Measurements from ENCODE around the gene FKBP14. TPM values are rescaled to one million over a fixed set of nuclear protein-coding genes. Genes with fewer than 3 reads are reported as not detected.

The FKBP14 gene
- total RNA-seq, 1 donor from 2014 or later = 20.3 TPM

DNA sequence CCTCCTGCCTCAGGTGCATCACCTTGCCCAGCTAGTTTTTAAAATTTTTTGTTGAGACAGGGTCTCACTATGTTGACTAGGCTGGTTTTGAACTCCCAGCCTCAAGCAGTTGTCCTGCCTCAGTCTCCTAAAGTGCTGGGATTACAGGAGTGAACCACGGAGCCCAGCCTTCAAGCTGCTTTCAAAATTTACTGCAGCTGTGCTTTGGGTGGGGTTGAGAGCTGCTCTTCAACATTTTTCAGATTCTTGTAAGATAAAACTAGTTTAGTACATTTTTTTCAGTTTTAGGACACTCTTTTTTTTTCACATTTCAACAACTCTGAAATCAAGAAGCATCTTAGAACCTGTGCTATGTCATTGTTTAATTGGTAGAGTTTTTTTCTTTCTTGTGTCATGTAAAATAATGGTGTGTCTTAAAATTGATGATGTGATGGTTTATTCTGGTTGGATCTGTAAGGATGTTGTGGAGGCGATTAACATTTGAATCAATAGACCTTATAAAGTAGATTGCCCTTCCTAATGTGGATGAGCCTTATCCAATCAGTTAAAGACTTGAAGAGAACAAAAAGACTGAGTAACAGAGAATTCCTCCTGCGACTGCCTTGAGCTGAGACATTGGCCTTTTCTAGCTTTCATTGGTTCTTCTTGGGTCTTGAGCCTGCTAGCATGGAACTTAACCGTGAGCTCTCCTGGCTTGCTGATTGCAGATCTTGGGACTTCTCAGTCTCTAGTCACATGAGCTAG lies 15.2 kb upstream of the FKBP14 start:
- no peaks in the 10 kb centered on the region for H3K27me3 Mint-ChIP-seq (ENCODE audit: low read depth)
- H3K4me1 Mint-ChIP-seq = peaks cover 18% of the 10 kb centered on the region
- H3K36me3 Mint-ChIP-seq (ENCODE audit: low read depth) = peaks cover 15% of the 10 kb centered on the region
- peak overlapping the region; percentile 54 for H3K27ac Mint-ChIP-seq (ENCODE audit: unreplicated experiment)
- TF ChIP-seq, protein P1, sequence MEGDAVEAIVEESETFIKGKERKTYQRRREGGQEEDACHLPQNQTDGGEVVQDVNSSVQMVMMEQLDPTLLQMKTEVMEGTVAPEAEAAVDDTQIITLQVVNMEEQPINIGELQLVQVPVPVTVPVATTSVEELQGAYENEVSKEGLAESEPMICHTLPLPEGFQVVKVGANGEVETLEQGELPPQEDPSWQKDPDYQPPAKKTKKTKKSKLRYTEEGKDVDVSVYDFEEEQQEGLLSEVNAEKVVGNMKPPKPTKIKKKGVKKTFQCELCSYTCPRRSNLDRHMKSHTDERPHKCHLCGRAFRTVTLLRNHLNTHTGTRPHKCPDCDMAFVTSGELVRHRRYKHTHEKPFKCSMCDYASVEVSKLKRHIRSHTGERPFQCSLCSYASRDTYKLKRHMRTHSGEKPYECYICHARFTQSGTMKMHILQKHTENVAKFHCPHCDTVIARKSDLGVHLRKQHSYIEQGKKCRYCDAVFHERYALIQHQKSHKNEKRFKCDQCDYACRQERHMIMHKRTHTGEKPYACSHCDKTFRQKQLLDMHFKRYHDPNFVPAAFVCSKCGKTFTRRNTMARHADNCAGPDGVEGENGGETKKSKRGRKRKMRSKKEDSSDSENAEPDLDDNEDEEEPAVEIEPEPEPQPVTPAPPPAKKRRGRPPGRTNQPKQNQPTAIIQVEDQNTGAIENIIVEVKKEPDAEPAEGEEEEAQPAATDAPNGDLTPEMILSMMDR (conservative IDR thresholded peaks at IDR 0.05) = no peak
- no peak for DNase-seq (ENCODE audit: low read depth, low spot score)
- peaks cover 4% of the 10 kb centered on the region for H3K9me3 Mint-ChIP-seq
- H3K4me3 Mint-ChIP-seq = no peak overlapping the region

DNA sequence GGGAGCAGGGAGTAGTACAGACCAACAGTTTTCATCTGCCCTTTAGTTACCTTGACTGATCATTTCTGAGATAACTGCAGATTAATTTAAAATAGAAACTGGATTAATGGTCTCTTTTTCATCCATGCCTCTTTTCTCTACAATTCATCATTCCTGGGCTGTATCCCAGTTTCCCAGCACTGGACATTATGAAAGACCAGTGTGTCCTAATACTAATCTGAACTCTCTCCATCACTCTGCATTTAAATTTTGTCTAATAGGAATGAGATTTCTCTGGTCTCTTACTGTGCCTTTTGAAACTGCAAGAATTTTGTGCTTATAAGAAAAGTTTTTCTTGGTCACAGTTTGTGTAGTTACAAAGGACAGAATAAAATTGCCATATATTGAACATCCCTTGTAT lies 14.4 kb upstream of the FKBP14 start:
- Mint-ChIP-seq H3K4me3 (no peak overlapping the region), H3K27me3 (ENCODE audit: low read depth) (no peaks in the 10 kb centered on the region), H3K36me3 (ENCODE audit: low read depth) (peaks cover 14% of the 10 kb centered on the region), H3K27ac (ENCODE audit: unreplicated experiment) (no peak overlapping the region), H3K9me3 (peaks cover 4% of the 10 kb centered on the region), H3K4me1 (peaks cover 18% of the 10 kb centered on the region)
- no peak for DNase-seq (ENCODE audit: low read depth, low spot score)
- TF ChIP-seq, protein P1 (conservative IDR thresholded peaks at IDR 0.05) = no peak

DNA sequence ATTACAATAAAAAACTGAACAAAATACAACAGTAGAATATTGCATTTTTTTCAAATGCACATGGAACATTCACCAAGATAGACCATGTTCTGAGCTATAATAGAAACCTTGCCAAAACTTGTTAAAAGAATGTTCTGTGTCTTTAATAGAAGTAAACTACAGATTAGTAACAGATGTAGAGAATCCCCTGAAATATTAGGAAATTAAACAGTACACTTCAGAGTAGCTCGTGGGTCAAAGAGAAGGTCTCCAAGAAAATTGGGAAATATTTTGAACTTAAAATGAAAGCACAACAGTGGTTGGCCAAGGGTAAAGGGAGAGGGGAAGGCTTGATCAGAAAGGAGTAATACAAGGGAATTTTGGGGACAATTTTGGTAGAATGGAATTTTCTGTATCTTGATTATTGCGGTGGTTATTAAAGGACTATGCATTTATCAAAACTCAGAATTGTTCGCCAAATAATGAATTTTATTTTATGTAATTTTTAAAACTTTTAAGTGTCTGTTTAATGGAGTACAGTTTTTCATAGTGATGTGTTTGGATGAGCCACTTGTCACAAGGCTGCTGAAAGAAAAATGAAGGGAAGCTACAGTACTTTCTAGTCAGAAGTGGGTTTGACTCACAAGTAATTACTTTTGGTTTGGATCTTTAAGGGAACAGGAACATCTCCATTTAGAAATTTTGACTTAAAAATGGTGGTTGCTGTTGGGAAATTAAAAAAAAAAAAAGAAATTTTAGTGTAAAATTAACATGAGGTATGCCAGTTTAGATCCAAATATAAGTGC lies 11.9 kb upstream of the FKBP14 start:
- no peak for DNase-seq (ENCODE audit: low read depth, low spot score)
- Mint-ChIP-seq H3K27me3 (ENCODE audit: low read depth) (no peaks in the 10 kb centered on the region), H3K36me3 (ENCODE audit: low read depth) (peaks cover 7% of the 10 kb centered on the region), H3K9me3 (peaks cover 4% of the 10 kb centered on the region), H3K4me3 (no peak overlapping the region), H3K4me1 (peaks cover 18% of the 10 kb centered on the region), H3K27ac (ENCODE audit: unreplicated experiment) (no peak overlapping the region)
- TF ChIP-seq, protein P1 (conservative IDR thresholded peaks at IDR 0.05) = no peak

DNA sequence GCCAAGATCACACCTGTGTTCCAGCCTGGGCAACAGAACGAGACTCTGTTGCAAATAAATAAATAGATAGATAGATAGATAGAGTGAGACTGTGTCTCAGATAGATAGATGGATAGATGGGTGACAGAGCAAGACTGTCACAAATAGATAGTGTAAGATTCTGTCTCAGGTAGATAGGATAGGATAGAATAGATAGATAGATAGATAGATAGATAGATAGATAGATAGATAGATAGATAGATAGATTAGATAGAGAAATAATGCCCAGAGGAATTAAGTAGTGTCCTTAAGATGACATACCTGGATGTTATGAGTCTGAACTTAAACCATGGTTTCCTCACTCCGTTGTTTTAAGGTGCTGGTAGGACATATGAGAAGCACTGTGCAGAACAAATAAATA lies 9.7 kb upstream of the FKBP14 start:
- Mint-ChIP-seq H3K4me3 (no peak overlapping the region), H3K27ac (ENCODE audit: unreplicated experiment) (no peak overlapping the region), H3K9me3 (no peaks in the 10 kb centered on the region), H3K4me1 (peaks cover 11% of the 10 kb centered on the region), H3K27me3 (ENCODE audit: low read depth) (no peaks in the 10 kb centered on the region), H3K36me3 (ENCODE audit: low read depth) (no peaks in the 10 kb centered on the region)
- TF ChIP-seq, protein P1 (conservative IDR thresholded peaks at IDR 0.05) = no peak
- DNase-seq (ENCODE audit: low read depth, low spot score) = no peak

DNA sequence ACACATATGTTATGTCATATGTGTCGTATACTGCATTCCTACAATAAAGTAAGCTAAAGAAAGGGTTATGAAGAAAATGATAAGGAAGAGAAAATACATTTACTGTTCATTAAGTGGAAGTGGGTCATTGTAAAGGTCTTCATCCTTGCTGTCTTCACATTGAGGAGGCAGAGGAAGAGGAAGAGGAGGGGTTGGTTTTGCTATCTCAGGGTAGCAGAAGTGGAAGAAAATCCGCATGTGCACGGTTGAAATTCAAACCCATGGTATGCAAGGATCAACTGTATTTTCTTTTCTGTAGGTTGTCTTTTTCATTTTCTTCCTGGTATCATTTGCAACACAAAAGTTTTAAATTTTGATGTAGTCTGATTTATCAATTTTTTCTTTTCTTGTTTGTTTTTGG lies 8.0 kb upstream of the FKBP14 start:
- H3K4me3 Mint-ChIP-seq = no peak overlapping the region
- H3K4me1 Mint-ChIP-seq = peaks cover 3% of the 10 kb centered on the region
- H3K27me3 Mint-ChIP-seq (ENCODE audit: low read depth) = no peaks in the 10 kb centered on the region
- no peak overlapping the region for H3K27ac Mint-ChIP-seq (ENCODE audit: unreplicated experiment)
- no peaks in the 10 kb centered on the region for H3K36me3 Mint-ChIP-seq (ENCODE audit: low read depth)
- TF ChIP-seq, protein P1 (conservative IDR thresholded peaks at IDR 0.05) = no peak
- H3K9me3 Mint-ChIP-seq = no peaks in the 10 kb centered on the region
- DNase-seq (ENCODE audit: low read depth, low spot score) = no peak
